ENCODE results near the gene JAG1. TPM values are rescaled to one million over a fixed set of nuclear protein-coding genes. Genes with fewer than 3 reads are reported as not detected.

JAG1 gene
- total and polyA plus RNA-seq, 9 of the 15 experiments (the other 6 are each of a cell fraction or from before 2014, with no cell fraction given) = 0.04 to 0.40 (median 0.07) TPM

DNA sequence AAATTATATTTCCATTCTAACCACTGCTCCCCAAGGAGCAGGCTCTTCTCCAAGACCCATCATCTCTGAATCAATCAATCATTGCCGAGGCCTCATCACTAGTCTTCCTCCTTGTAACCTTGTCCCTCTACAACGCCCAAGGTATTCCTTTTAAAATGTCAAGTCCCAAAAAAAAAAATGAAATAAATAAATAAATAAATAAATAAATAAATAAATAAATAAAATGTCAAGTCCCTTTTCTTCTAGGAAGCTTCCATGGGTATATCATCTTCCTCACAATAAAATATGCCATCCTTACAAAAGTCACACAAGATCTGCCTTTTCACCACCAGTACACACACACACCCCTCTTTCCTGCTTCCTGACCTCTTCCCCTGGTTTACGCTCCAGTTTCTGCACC, 57.6 kb downstream of the JAG1 start:
- H3K4me3 ChIP-seq = no peak overlapping the region
- BruUV-seq (replicated peaks) = no TSS peak
- DNase-seq (ENCODE audit: extremely low read depth in 1 of 4, low spot score in 3 of 4) (no peak), FAIRE-seq (no peak), ATAC-seq (no peak)
- no peaks in the 10 kb centered on the region for H3K36me3 ChIP-seq (ENCODE audit: control insufficient read depth, insufficient read depth, low read length)
- H3K4me2 ChIP-seq (ENCODE audit: insufficient read depth, low read length) = no peak overlapping the region
- H3K9ac ChIP-seq (ENCODE audit: insufficient read depth in 1 of 2, low read depth in 2 of 2, low read length in 2 of 2) = no peak overlapping the region
- intact Hi-C loops (cut with micrococcal nuclease) (no loop called here), in situ Hi-C loops (cut with MboI) (no loop called here)
- no peaks in the 10 kb centered on the region for H3K9me1 ChIP-seq (ENCODE audit: control insufficient read depth, insufficient read depth, low read length)
- WGBS (ENCODE audit: insufficient coverage, low coverage, missing lambda C conversion rate) = 57% methylated on average over 3 of the region's 3 CpGs
- no peaks in the 10 kb centered on the region for H3K4me1 ChIP-seq (replicated peaks in 1 of 2; ENCODE audit: control insufficient read depth in 2 of 2, insufficient read depth in 2 of 2, low read length in 2 of 2)
- ChIA-PET POLR2A (no interaction called here), CTCF (ENCODE audit: low intra/inter-chr PET ratio) (no interaction called here)
- no peaks in the 10 kb centered on the region for H4K20me1 ChIP-seq (replicated peaks; ENCODE audit: control insufficient read depth, insufficient read depth, low read length)
- no peak overlapping the region for H2AFZ ChIP-seq (ENCODE audit: low read depth, low read length)
- no peaks in the 10 kb centered on the region for H3K27me3 ChIP-seq (ENCODE audit: control insufficient read depth in 2 of 2, insufficient read depth in 2 of 2, low read length in 2 of 2)
- no peaks in the 10 kb centered on the region for H3K9me3 ChIP-seq (replicated peaks; ENCODE audit: control insufficient read depth, insufficient read depth, low read depth, low read length)
- H3K27ac ChIP-seq (ENCODE audit: extremely low read depth, low read depth, low read length) = no peak overlapping the region
- no peaks in the 10 kb centered on the region for H3K79me2 ChIP-seq (ENCODE audit: control insufficient read depth, insufficient read depth, low read length)
- TF ChIP-seq CREM (IDR thresholded peaks at IDR 0.05; ENCODE audit: low read depth) = no peak
- no peak for TF ChIP-seq MYC (IDR thresholded peaks at IDR 0.05; ENCODE audit: low read depth, low read length)
- TF ChIP-seq MYC (CRISPR knock-in tag; IDR thresholded peaks at IDR 0.05; ENCODE audit: borderline replicate concordance, low read depth) = no peak
- TF ChIP-seq DACH1 (IDR thresholded peaks at IDR 0.05; ENCODE audit: partially characterized antibody) = no peak
- TF ChIP-seq, protein P1, sequence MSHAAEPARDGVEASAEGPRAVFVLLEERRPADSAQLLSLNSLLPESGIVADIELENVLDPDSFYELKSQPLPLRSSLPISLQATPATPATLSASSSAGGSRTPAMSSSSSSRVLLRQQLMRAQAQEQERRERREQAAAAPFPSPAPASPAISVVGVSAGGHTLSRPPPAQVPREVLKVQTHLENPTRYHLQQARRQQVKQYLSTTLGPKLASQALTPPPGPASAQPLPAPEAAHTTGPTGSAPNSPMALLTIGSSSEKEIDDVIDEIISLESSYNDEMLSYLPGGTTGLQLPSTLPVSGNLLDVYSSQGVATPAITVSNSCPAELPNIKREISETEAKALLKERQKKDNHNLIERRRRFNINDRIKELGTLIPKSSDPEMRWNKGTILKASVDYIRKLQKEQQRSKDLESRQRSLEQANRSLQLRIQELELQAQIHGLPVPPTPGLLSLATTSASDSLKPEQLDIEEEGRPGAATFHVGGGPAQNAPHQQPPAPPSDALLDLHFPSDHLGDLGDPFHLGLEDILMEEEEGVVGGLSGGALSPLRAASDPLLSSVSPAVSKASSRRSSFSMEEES (CRISPR knock-in tag; IDR thresholded peaks at IDR 0.05) = no peak
- TF ChIP-seq ELK1 (CRISPR knock-in tag; IDR thresholded peaks at IDR 0.05) = no peak
- TF ChIP-seq ZNF445 (CRISPR knock-in tag; IDR thresholded peaks at IDR 0.05; ENCODE audit: low read depth) = no peak
- TF ChIP-seq ATF3 (IDR thresholded peaks at IDR 0.05) = no peak
- no peak for TF ChIP-seq ATF3 (CRISPR knock-in tag; conservative IDR thresholded peaks at IDR 0.05)
- no peak for TF ChIP-seq POLR2AphosphoS5 (IDR thresholded peaks at IDR 0.05; ENCODE audit: control insufficient read depth, insufficient read depth, low read depth, low read length)
- TF ChIP-seq ZFP30 (CRISPR knock-in tag; IDR thresholded peaks at IDR 0.05; ENCODE audit: borderline replicate concordance) = no peak
- TF ChIP-seq CBFA2T2 (conservative IDR thresholded peaks at IDR 0.05) = no peak
- TF ChIP-seq, protein P2, sequence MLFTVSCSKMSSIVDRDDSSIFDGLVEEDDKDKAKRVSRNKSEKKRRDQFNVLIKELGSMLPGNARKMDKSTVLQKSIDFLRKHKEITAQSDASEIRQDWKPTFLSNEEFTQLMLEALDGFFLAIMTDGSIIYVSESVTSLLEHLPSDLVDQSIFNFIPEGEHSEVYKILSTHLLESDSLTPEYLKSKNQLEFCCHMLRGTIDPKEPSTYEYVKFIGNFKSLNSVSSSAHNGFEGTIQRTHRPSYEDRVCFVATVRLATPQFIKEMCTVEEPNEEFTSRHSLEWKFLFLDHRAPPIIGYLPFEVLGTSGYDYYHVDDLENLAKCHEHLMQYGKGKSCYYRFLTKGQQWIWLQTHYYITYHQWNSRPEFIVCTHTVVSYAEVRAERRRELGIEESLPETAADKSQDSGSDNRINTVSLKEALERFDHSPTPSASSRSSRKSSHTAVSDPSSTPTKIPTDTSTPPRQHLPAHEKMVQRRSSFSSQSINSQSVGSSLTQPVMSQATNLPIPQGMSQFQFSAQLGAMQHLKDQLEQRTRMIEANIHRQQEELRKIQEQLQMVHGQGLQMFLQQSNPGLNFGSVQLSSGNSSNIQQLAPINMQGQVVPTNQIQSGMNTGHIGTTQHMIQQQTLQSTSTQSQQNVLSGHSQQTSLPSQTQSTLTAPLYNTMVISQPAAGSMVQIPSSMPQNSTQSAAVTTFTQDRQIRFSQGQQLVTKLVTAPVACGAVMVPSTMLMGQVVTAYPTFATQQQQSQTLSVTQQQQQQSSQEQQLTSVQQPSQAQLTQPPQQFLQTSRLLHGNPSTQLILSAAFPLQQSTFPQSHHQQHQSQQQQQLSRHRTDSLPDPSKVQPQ (CRISPR knock-in tag; IDR thresholded peaks at IDR 0.05; ENCODE audit: borderline replicate concordance) = no peak
- no peak for TF ChIP-seq CCAR2 (IDR thresholded peaks at IDR 0.05; ENCODE audit: low read depth, low read length)
- TF ChIP-seq, protein P3, sequence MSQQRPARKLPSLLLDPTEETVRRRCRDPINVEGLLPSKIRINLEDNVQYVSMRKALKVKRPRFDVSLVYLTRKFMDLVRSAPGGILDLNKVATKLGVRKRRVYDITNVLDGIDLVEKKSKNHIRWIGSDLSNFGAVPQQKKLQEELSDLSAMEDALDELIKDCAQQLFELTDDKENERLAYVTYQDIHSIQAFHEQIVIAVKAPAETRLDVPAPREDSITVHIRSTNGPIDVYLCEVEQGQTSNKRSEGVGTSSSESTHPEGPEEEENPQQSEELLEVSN (IDR thresholded peaks at IDR 0.05; ENCODE audit: borderline replicate concordance in 1 of 2, extremely low read depth in 1 of 2, insufficient read depth in 1 of 2, insufficient read length in 1 of 2, low read depth in 1 of 2, low read length in 1 of 2, poor library complexity in 1 of 2, severe bottlenecking in 1 of 2) = no peak
- TF ChIP-seq BCL6 (CRISPR knock-in tag; IDR thresholded peaks at IDR 0.05) = no peak

Data from K562 (cell line).